ENCODE results near the gene LITAFD.

DNA sequence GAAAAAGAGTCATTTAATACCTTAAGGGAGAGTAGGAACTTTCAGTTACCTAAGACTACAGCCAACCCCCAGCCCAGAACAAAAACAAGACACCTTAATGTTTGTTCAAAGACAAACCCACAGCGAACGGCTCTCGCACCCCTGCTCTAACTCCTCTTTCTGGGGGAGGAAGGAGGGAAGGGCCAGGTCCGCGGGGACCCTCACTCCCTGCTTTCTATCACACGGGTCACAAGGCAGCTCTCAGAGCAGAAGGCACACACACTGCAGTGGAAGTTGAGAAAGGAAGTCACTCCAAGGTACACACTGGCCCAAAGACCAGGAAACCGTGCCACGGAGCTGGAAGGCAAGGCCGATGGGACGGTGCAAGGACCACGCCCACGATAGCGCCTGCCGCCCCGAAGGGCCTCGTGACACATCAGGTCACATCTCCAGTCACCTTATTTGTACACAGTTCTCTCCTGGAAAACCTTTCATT is 10.0 kb downstream of the LITAFD start:
- TF ChIP-seq, protein P1, sequence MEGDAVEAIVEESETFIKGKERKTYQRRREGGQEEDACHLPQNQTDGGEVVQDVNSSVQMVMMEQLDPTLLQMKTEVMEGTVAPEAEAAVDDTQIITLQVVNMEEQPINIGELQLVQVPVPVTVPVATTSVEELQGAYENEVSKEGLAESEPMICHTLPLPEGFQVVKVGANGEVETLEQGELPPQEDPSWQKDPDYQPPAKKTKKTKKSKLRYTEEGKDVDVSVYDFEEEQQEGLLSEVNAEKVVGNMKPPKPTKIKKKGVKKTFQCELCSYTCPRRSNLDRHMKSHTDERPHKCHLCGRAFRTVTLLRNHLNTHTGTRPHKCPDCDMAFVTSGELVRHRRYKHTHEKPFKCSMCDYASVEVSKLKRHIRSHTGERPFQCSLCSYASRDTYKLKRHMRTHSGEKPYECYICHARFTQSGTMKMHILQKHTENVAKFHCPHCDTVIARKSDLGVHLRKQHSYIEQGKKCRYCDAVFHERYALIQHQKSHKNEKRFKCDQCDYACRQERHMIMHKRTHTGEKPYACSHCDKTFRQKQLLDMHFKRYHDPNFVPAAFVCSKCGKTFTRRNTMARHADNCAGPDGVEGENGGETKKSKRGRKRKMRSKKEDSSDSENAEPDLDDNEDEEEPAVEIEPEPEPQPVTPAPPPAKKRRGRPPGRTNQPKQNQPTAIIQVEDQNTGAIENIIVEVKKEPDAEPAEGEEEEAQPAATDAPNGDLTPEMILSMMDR (IDR thresholded peaks at IDR 0.05 in 8 of 11, conservative IDR thresholded peaks at IDR 0.05 in 3 of 11) = no peak
- TF ChIP-seq POLR2A (IDR thresholded peaks at IDR 0.05) (no peak), POLR2AphosphoS5 (IDR thresholded peaks at IDR 0.05) (peak; percentile 56 to 76 (median 72))

Data from spleen (tissue), 7 donors.